Mesendoderm (in vitro differentiated cells): ENCODE results near the gene DNAH10.

Experiments
- DNase-seq: peaks from one replicate; pipeline ENCODE4 v3.0.0; 2013
- H2AK5ac ChIP-seq: 2 replicates; pipeline ENCODE4 v1.6.1; 2013; ENCODE audit warnings: low read length, inconsistent platforms
- H2BK120ac ChIP-seq: 2 replicates; pipeline ENCODE4 v1.6.1; 2013; ENCODE audit warnings: low read depth, mild to moderate bottlenecking, low read length, moderate library complexity, mixed read lengths
- H2BK15ac ChIP-seq: replicated peaks from 2 replicates; pipeline ENCODE4 v1.6.1; 2013; ENCODE audit warnings: low read depth, mild to moderate bottlenecking, moderate library complexity
- H2BK5ac ChIP-seq: 2 replicates; pipeline ENCODE4 v1.6.1; 2013; ENCODE audit warnings: low read length, inconsistent platforms
- H3K18ac ChIP-seq: 2 replicates; pipeline ENCODE4 v1.6.1; 2013; ENCODE audit warnings: mild to moderate bottlenecking, low read length, mixed read lengths
- H3K23ac ChIP-seq: one replicate; pipeline ENCODE4 v1.6.1; 2013; ENCODE audit warnings: low read length
- H3K27ac ChIP-seq: 2 replicates; pipeline ENCODE4 v1.5.1; 2013; ENCODE audit warnings: low read depth, mild to moderate bottlenecking, inconsistent platforms, low read length, moderate library complexity
- H3K27me3 ChIP-seq: 2 replicates; pipeline ENCODE4 v1.6.1; 2013; ENCODE audit warnings: low read length, control low read depth, mild to moderate bottlenecking, inconsistent platforms; ENCODE audit not compliant: insufficient read depth, poor library complexity
- H3K36me3 ChIP-seq: 2 replicates; pipeline ENCODE4 v1.6.1; 2013; ENCODE audit warnings: low read length, inconsistent platforms; ENCODE audit not compliant: control insufficient read depth, insufficient read depth
- H3K4ac ChIP-seq: one replicate; pipeline ENCODE4 v1.6.1; 2013; ENCODE audit warnings: low read depth, mild to moderate bottlenecking, low read length, moderate library complexity
- H3K4me1 ChIP-seq: 2 replicates; pipeline ENCODE4 v1.6.1; 2013; ENCODE audit warnings: low read depth, low read length, inconsistent platforms; ENCODE audit not compliant: control insufficient read depth
- H3K4me2 ChIP-seq: 2 replicates; pipeline ENCODE4 v1.6.1; 2013; ENCODE audit warnings: low read length
- H3K4me3 ChIP-seq: 2 replicates; pipeline ENCODE4 v1.5.1; 2013; ENCODE audit warnings: mild to moderate bottlenecking, low read length
- H3K56ac ChIP-seq: one replicate; pipeline ENCODE4 v1.6.1; 2013; ENCODE audit warnings: low read length
- H3K79me1 ChIP-seq: 2 replicates; pipeline ENCODE4 v1.6.1; 2013; ENCODE audit warnings: low read length, inconsistent platforms
- H3K79me2 ChIP-seq: 2 replicates; pipeline ENCODE4 v1.6.1; 2013; ENCODE audit warnings: mild to moderate bottlenecking, low read length; ENCODE audit not compliant: control insufficient read depth, insufficient read depth
- H3K9ac ChIP-seq: 2 replicates; pipeline ENCODE4 v1.6.1; 2013; ENCODE audit warnings: low read length, inconsistent platforms
- H4K5ac ChIP-seq: one replicate; pipeline ENCODE4 v1.6.1; 2013; ENCODE audit warnings: low read length
- H4K8ac ChIP-seq: one replicate; pipeline ENCODE4 v1.6.1; 2013; ENCODE audit warnings: low read depth, mild to moderate bottlenecking, control low read depth, low read length, moderate library complexity
- WGBS: extraction: QIAGEN DNeasy Blood & Tissue Kit; methylation state at CpG from one replicate; pipeline ENCODE4 v1.1.7; 2013; ENCODE audit warnings: low lambda C conversion rate, missing lambda C conversion rate; ENCODE audit not compliant: insufficient coverage; ENCODE audit errors: extremely low coverage; 5-methylcytosine and 5-hydroxymethylcytosine counted together

DNAH10 gene

DNA sequence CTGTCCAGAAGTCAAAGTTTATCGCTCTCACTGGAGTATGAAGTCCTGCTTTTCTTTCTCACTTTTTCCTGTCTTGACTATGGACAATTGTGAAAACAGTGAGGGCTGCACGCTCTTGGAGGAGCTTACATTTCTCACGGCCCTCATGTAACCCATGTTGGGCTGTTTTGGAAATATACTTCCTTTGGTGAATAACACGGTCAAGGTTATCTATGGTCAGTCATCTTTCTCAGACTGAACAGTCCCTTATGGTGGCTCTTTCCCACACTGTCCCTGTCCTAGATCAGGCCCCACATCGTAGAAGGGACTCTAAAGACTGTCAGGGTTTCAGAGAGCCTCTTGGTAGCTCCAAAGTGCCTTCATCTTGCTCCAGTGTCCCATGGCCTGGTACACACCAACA is 203.3 kb downstream of the DNAH10 start:
- Histone ChIP-seq H3K4me2 (no peak overlapping the region), H2BK120ac (no peak overlapping the region), H2BK5ac (no peak overlapping the region)

GRCh38 chr12:123966596-123966995 is 204.5 kb downstream of the DNAH10 start:
- no peak overlapping the region for H2BK120ac ChIP-seq
- H3K36me3 ChIP-seq = no peaks in the 10 kb centered on the region
- peaks cover 32% of the 10 kb centered on the region for H3K27me3 ChIP-seq
- H3K18ac ChIP-seq = no peak overlapping the region
- WGBS = no CpG with 5 or more reads among the region's 3 CpGs
- H4K8ac ChIP-seq = no peak overlapping the region
- H2AK5ac ChIP-seq = no peak overlapping the region
- peaks cover 4% of the 10 kb centered on the region for H3K79me1 ChIP-seq
- no peak overlapping the region for H2BK15ac ChIP-seq
- no peaks in the 10 kb centered on the region for H3K79me2 ChIP-seq
- no peak overlapping the region for H2BK5ac ChIP-seq
- H3K23ac ChIP-seq = no peak overlapping the region
- no peaks in the 10 kb centered on the region for H3K4me1 ChIP-seq
- H3K56ac ChIP-seq = no peak overlapping the region
- no peak overlapping the region for H4K5ac ChIP-seq
- H3K4ac ChIP-seq = no peak overlapping the region
- no peak overlapping the region for H3K4me2 ChIP-seq
- H3K4me3 ChIP-seq = no peak overlapping the region
- no peak for DNase-seq
- no peak overlapping the region for H3K27ac ChIP-seq
- no peak overlapping the region for H3K9ac ChIP-seq

More for the DNA sequence above, 203.3 kb downstream of the DNAH10 start:
- H3K79me1 ChIP-seq = peaks cover 4% of the 10 kb centered on the region
- H3K36me3 ChIP-seq = no peaks in the 10 kb centered on the region
- no peak for DNase-seq
- no peak overlapping the region for H2AK5ac ChIP-seq
- no CpG with 5 or more reads among the region's 5 CpGs for WGBS
- no peak overlapping the region for H3K56ac ChIP-seq
- H3K27ac ChIP-seq = no peak overlapping the region
- no peak overlapping the region for H3K4me3 ChIP-seq
- H4K8ac ChIP-seq = no peak overlapping the region
- H3K9ac ChIP-seq = no peak overlapping the region
- H3K79me2 ChIP-seq = no peaks in the 10 kb centered on the region
- no peak overlapping the region for H2BK15ac ChIP-seq
- H3K4me1 ChIP-seq = no peaks in the 10 kb centered on the region
- no peak overlapping the region for H3K18ac ChIP-seq
- H3K4ac ChIP-seq = no peak overlapping the region
- H3K23ac ChIP-seq = no peak overlapping the region
- H4K5ac ChIP-seq = no peak overlapping the region
- H3K27me3 ChIP-seq = peaks cover 34% of the 10 kb centered on the region

DNA sequence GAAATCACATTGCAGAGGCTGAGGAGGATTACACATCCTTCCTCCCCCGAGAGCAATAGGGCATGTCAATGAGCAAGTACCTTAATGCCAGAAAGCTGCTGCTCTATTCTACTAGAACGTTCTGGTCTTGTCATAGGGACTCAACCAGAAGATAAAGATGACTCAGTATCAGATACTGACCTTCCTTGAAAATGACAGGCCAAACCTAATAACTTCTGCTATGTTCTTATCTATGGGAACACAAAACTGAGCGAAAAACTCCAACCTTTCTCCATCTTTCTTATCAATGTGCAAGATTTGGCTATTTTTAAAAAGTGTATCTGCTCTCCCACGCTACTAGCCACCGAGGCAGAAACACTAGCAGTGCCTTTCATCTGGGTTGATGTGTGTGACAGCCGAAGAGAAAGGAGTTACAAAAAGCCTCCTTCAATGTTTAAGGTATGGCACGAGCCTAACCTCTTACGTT is 205.1 kb downstream of the DNAH10 start:
- WGBS = no CpG with 5 or more reads among the region's 8 CpGs
- H3K27ac ChIP-seq = no peak overlapping the region
- DNase-seq = no peak

GRCh38 chr12:123971449-123971769 is 209.3 kb downstream of the DNAH10 start:
- no peak overlapping the region for H4K8ac ChIP-seq
- no peak overlapping the region for H2BK120ac ChIP-seq
- H3K9ac ChIP-seq = peak overlapping the region; percentile 71
- no peak overlapping the region for H2BK5ac ChIP-seq
- H3K4me3 ChIP-seq = peak overlapping the region; percentile 60
- no peak overlapping the region for H2BK15ac ChIP-seq
- no peak overlapping the region for H3K23ac ChIP-seq
- H3K27ac ChIP-seq = no peak overlapping the region
- no peak overlapping the region for H2AK5ac ChIP-seq
- H3K79me2 ChIP-seq = peaks cover 6% of the 10 kb centered on the region
- H3K4me1 ChIP-seq = peaks cover 4% of the 10 kb centered on the region
- peak overlapping the region; percentile 83 for H3K56ac ChIP-seq
- DNase-seq = no peak
- WGBS = no CpG with 5 or more reads among the region's 10 CpGs
- peaks cover 25% of the 10 kb centered on the region for H3K27me3 ChIP-seq
- no peak overlapping the region for H3K18ac ChIP-seq
- H3K36me3 ChIP-seq = no peaks in the 10 kb centered on the region
- peaks cover 12% of the 10 kb centered on the region for H3K79me1 ChIP-seq
- no peak overlapping the region for H3K4ac ChIP-seq
- no peak overlapping the region for H4K5ac ChIP-seq
- peak overlapping the region; percentile 88 for H3K4me2 ChIP-seq

More for the DNA sequence above, 205.1 kb downstream of the DNAH10 start:
- no peak overlapping the region for H2AK5ac ChIP-seq
- H3K18ac ChIP-seq = no peak overlapping the region
- H3K4me2 ChIP-seq = no peak overlapping the region
- H2BK15ac ChIP-seq = no peak overlapping the region
- H2BK5ac ChIP-seq = no peak overlapping the region
- H3K56ac ChIP-seq = no peak overlapping the region
- H3K4ac ChIP-seq = no peak overlapping the region
- no peaks in the 10 kb centered on the region for H3K36me3 ChIP-seq
- no peak overlapping the region for H3K4me3 ChIP-seq
- H3K79me2 ChIP-seq = no peaks in the 10 kb centered on the region
- H3K27me3 ChIP-seq = peaks cover 32% of the 10 kb centered on the region
- H4K8ac ChIP-seq = no peak overlapping the region
- H4K5ac ChIP-seq = no peak overlapping the region
- no peak overlapping the region for H3K23ac ChIP-seq
- H2BK120ac ChIP-seq = no peak overlapping the region
- H3K79me1 ChIP-seq = peaks cover 4% of the 10 kb centered on the region
- H3K4me1 ChIP-seq = no peaks in the 10 kb centered on the region
- no peak overlapping the region for H3K9ac ChIP-seq

GRCh38 chr12:123971770-123972456 is 209.8 kb downstream of the DNAH10 start:
- WGBS = no CpG with 5 or more reads among the region's 55 CpGs
- Histone ChIP-seq H4K5ac (no peak overlapping the region), H3K18ac (peak overlapping the region; percentile 99), H3K27ac (peak overlapping the region; percentile 97), H3K4me2 (peak overlapping the region; percentile 88), H3K56ac (peak overlapping the region; percentile 83), H3K36me3 (no peaks in the 10 kb centered on the region), H3K23ac (no peak overlapping the region), H2BK15ac (peak overlapping the region; percentile 75), H3K79me1 (peaks cover 13% of the 10 kb centered on the region), H3K4ac (peak overlapping the region; percentile 72), H2BK5ac (no peak overlapping the region), H2AK5ac (no peak overlapping the region), H3K9ac (peak overlapping the region; percentile 71), H4K8ac (peak overlapping the region; percentile 99), H3K27me3 (peaks cover 20% of the 10 kb centered on the region), H3K79me2 (peaks cover 6% of the 10 kb centered on the region), H2BK120ac (peak overlapping the region; percentile 76), H3K4me3 (peak overlapping the region; percentile 60), H3K4me1 (peaks cover 4% of the 10 kb centered on the region)
- DNase-seq = peak; percentile 94
